SK-N-SH (cell line): ENCODE data around the gene PEBP1.

Source experiments
- EP300 ChIP-seq, 2 experiments: IDR thresholded peaks; 2 replicates each; pipeline versions ENCODE4 v1.4.0 to v1.6.1; 2012; ENCODE audit warnings: borderline replicate concordance in 1 of 2, low read depth in 1 of 2, low read length in 1 of 2
- POLR2AphosphoS5 ChIP-seq: IDR thresholded peaks from 2 replicates; pipeline ENCODE4 v1.6.1; 2012; ENCODE audit warnings: low read depth, low read length
- REST ChIP-seq: IDR thresholded peaks from 2 replicates; pipeline ENCODE4 v1.6.1; 2012; ENCODE audit warnings: mild to moderate bottlenecking, low read depth, low read length, moderate library complexity
- TAF1 ChIP-seq: IDR thresholded peaks from 2 replicates; pipeline ENCODE4 v1.6.1; 2012; ENCODE audit warnings: low read depth, mild to moderate bottlenecking, low read length, moderate library complexity, borderline replicate concordance

GRCh38 chr12:118119449-118119879, 16.5 kb upstream of the PEBP1 start:
- TF ChIP-seq POLR2AphosphoS5 (no peak), TAF1 (no peak), REST (no peak), EP300 (IDR thresholded peaks at IDR 0.05; ENCODE audit: borderline replicate concordance in 1 of 2, low read depth in 1 of 2, low read length in 1 of 2) (no peak)
